Choroid plexus epithelial cell (primary cell): ENCODE results near the gene TACO1.

Experiments
- DNase-seq: peaks from one replicate; pipeline ENCODE4 v3.0.0-alpha.2; 2010; ENCODE audit warnings: low read depth
- H3K4me3 ChIP-seq: 2 replicates; pipeline ENCODE4 v1.5.1; 2011; ENCODE audit warnings: low read depth, mild to moderate bottlenecking, control low read depth, low read length, moderate library complexity
- TF ChIP-seq, protein P1 (sequence below): conservative IDR thresholded peaks from 2 replicates; pipeline ENCODE4 v1.5.1; 2011; ENCODE audit warnings: low read depth, mild to moderate bottlenecking, control low read depth, inconsistent platforms, low read length, moderate library complexity

Gene TACO1

DNA sequence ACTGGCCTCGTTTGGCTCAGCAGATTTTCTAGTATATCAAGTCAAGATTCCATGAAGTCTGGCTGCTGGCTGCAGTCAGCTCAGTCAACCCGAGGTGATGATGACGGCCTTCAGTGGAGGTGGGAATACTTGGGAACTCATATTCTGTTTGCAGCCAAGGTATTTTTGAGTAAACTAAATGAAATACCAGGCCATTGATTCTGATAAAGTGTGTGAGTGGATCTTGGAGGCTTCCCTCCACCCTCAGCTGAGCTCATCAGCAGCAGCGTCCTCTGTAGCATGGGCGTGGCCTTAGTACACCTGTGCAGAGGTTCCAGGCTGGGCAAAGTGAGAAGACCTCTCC is 22.0 kb upstream of the TACO1 start:
- DNase-seq: no peak
- H3K4me3 ChIP-seq: no peak overlapping the region
- TF ChIP-seq, protein P1, sequence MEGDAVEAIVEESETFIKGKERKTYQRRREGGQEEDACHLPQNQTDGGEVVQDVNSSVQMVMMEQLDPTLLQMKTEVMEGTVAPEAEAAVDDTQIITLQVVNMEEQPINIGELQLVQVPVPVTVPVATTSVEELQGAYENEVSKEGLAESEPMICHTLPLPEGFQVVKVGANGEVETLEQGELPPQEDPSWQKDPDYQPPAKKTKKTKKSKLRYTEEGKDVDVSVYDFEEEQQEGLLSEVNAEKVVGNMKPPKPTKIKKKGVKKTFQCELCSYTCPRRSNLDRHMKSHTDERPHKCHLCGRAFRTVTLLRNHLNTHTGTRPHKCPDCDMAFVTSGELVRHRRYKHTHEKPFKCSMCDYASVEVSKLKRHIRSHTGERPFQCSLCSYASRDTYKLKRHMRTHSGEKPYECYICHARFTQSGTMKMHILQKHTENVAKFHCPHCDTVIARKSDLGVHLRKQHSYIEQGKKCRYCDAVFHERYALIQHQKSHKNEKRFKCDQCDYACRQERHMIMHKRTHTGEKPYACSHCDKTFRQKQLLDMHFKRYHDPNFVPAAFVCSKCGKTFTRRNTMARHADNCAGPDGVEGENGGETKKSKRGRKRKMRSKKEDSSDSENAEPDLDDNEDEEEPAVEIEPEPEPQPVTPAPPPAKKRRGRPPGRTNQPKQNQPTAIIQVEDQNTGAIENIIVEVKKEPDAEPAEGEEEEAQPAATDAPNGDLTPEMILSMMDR: no peak

DNA sequence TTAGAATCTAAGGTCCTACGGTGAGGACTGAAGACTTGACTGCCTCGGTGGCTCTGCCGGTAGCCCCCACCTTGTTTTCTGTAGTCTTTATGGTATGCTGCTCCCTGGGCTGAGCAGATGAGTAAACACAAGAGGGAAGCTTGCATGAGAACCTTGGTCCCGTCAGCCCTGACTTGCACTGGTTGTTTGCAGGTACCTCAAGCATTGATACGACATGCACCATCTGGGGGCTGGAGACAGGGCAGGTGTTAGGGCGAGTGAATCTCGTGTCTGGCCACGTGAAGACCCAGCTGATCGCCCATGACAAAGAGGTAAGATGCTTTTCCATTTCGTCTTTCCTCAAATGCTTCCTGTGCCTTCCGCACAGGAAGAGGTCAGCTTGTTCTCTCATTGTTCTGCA is 21.1 kb upstream of the TACO1 start:
- peak; percentile 15 for DNase-seq
- H3K4me3 ChIP-seq: no peak overlapping the region
- TF ChIP-seq, protein P1: no peak

GRCh38 chr17:63587770-63588169 is 12.9 kb upstream of the TACO1 start:
- no peak overlapping the region for H3K4me3 ChIP-seq
- DNase-seq: no peak
- TF ChIP-seq, protein P1: no peak

GRCh38 chr17:63588797-63589196 is 11.9 kb upstream of the TACO1 start:
- no peak overlapping the region for H3K4me3 ChIP-seq
- no peak for DNase-seq
- TF ChIP-seq, protein P1: no peak

GRCh38 chr17:63589646-63590045 is 11.0 kb upstream of the TACO1 start:
- DNase-seq: no peak
- H3K4me3 ChIP-seq: no peak overlapping the region
- TF ChIP-seq, protein P1: no peak

- DNase-seq: no peak
- TF ChIP-seq, protein P1: no peak
Measured at GRCh38 chr17:63592797-63593196, 7.9 kb upstream of the TACO1 start.

GRCh38 chr17:63595132-63595531 is 5.6 kb upstream of the TACO1 start:
- no peak overlapping the region for H3K4me3 ChIP-seq
- no peak for DNase-seq
- TF ChIP-seq, protein P1: no peak

More at GRCh38 chr17:63592797-63593196, 7.9 kb upstream of the TACO1 start:
- H3K4me3 ChIP-seq: no peak overlapping the region
